GM21390 (cell line): Measurements from ENCODE around the gene ZNF579.

ENCODE experiments used
- ATAC-seq: cut with Tn5 transposase; IDR thresholded peaks from one replicate; pipeline ENCODE4 v1.9.1; 2021; ENCODE audit not compliant: unreplicated experiment

ZNF579 gene, protein sequence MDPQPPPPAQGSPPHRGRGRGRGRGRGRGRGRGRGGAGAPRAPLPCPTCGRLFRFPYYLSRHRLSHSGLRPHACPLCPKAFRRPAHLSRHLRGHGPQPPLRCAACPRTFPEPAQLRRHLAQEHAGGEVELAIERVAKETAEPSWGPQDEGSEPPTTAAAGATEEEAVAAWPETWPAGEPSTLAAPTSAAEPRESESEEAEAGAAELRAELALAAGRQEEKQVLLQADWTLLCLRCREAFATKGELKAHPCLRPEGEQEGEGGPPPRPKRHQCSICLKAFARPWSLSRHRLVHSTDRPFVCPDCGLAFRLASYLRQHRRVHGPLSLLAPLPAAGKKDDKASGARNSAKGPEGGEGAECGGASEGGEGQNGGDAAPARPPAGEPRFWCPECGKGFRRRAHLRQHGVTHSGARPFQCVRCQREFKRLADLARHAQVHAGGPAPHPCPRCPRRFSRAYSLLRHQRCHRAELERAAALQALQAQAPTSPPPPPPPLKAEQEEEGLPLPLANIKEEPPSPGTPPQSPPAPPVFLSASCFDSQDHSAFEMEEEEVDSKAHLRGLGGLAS

DNA sequence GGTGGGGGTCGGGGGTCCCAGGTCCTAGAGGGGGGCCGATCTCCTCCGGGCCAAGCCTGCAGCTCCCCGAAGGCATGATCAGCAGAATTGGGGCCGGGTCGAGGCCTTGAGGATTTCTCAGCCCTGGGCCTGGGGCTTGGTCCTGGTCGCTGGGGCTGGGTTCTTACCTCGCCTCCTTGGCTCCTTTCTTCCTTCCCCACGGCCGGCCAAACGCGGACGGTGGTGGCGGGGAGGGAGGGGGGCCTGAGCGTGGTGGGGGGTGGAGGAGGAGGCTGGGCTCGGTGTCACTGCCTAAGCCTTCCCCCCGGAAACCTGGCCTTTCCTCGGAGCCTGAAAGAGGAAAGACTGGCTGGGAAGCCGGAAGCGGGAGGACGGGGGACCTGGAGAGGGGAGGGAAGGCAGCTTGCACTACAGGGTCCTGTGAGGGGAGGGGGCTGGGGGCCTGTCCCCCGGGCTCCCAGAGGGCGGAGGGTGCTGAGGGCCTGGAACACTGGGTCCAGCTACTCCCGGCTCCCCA lies at the start of gene ZNF579:
TSS of gene ZNF579 (minus strand) at position 221 of the 517 bp plus-strand sequence. CDS start 1,209 bp downstream, outside the sequence.
- ATAC-seq, result no peak

DNA sequence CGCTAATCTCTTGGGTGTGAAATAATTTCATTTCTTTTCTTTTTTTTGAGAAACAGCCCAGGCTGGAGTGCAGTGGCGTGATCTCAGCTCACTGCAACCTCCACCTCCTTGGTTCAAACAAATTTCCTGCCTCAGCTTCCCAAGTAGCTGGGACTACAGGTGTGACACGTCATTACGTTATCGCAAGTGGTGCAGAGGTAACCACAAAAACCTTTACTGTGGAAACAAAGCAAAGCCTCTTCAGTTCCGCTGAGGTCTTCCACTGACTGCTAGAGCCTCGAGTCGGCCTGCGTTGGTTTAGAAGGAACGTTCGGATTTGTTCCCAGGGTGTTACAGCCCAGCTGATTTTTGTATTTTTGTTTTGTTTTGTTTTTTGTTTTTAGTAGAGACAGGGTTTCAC lies 45.7 kb upstream of the ZNF579 start:
- no peak for ATAC-seq

DNA sequence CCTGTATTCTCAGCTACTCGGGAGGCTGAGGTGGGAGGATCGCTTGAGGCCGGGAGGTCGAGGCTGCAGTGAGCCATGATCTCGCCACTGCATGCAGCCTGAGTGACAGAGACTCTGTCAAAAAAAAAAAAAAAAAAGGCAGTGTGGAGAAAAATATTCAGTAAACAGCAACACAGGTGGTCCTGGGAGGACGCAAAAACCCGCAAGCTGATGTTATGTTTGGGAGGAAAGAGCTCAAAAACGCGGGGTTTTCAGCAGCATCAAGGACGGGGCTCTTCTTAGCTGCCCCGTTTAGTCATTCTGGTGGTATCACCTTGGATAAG lies 44.3 kb upstream of the ZNF579 start:
- ATAC-seq, result no peak

DNA sequence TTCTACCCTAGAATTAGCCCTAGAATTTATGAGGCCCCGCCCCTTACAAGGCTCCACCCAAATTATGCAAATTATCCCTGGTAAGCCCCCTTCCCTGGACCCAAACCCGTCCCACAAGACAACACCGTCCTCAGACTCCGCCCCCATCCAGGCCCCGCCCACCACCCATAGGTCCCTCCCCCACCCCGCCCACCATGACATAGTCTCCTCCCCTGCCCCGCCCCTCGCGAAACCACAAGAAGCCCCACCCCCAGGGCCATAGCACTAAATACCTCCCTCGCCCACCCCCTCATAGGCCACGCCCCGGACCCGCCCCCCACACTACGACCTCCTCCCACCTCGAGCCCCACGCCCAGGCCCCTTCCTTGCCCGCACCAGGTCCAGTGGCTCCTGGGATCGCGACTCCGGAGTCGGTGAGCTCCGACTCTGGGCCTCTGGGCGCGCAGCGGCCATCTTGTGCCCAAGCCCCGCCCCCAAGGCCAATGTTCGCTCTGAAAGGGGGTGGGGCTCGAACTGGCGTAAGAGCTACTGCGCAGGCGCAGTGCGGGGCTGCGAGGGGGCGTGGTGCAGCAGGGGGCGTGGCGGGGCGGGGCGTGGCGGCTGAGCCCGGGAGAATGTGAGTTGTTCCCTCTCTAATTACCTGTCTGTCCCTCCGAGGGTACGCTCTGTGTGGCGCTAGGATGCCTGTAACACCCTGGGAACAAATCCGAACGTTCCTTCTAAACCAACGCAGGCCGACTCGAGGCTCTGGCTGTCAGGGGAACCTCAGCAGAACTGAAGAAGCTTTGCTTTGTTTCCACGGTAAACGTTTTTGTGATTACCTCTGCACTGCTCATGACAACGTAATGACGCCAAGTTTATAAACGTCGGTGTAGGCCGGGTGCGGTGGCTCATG lies 43.7 kb upstream of the ZNF579 start, which contains the start of gene ZNF784:
TSS of gene ZNF784 (minus strand) at position 458 of the 895 bp plus-strand sequence. CDS start at position 453, 5 bp downstream.
- ATAC-seq, result no peak

DNA sequence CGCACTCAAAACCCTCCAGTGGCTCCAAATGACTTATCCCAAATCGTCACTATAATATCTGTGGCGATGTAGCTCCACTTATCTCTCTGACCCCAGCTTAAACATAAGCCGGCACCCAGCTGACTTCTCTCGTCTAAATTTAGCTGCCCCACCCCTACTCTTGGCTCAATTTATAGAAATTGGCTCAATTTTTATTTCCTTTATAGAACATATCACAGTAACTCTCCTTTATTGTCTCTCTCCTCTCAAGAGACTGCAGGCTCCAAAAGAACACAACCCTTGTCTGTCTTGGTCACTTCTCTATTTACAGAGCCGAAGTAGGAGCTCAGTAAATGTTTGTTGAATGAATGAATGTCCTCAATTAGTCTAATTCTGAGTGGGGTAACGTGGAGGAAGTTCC lies 42.9 kb upstream of the ZNF579 start:
- no peak for ATAC-seq

DNA sequence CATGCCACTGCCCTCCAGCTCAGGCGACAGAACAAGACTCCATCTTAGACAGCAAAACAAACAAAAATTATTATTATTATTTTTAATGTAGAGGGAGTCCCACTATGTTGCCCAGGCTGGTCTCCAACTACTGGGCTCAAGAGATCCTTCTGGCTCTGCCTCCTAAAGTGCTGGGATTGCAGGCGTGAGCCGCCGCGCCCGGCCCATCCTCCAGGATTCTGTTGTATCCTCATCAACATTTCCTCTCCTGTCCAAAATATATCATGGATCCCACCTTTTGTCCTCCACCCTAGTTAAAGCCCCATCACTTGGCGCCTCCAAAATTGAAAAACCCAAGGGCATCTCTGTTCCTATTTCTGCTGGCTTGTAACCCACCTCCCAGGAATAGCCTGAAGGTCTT lies 42.5 kb upstream of the ZNF579 start:
- ATAC-seq, result no peak

DNA sequence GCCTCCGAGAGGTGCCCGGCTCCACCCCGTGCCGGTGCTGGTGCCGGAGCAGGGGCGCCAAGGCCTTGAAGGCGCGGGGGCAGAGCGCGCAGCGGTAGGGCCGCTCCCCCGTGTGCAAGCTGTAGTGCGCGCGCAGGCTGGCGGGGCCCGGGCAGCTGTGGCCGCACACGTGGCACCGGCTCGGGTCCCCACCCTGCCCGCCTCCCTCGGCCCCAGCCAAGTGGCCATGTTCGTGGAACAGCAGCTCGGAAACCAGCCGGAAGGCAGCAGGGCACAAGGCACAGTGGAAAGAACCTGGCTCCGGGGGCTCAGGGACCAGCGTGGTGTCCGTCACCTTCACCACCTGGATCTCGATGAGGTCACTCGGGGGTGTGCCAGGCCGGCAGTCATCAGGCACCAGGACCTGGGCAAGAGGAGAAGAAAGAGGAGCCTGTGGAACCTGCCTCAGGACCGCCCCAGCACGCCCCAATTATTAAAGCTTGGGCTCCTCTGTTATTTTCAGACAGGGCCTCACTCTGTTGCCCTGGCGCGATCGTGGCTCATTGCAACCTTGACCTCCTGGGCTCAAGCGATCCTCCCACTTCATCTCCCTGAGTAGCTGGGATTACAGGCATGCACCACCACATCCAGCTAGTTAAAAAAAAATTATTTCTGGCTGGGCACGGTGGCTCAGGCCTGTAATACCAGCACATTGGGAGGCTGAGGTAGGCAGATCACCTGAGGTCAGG lies 41.8 kb upstream of the ZNF579 start:
- no peak for ATAC-seq

DNA sequence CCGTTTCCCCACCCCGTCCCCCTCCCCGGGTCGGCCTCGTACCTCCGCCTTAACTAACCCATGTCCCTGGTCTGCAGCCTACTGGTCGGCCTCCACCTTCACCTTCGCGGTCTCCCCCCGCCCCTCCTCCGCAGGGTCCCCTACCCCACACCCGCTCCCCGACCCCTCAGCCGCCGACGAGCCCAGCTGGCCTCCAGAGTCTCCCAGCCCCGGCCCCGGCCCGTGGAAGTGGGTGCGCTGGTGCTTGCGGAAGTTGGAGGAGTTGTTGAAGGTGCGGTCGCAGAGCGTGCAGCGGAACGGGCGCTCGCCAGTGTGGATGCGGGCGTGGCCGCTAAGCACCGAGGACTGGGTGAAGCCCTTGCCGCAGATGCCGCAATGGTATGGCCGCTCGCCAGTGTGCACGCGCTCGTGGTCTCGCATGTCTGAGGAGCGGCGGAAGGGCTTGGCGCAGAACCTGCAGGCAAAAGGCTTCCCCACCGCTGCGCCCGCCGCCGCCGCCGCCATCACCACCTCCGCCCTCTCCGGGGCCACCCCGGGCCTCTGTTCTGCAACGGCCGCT lies 41.1 kb upstream of the ZNF579 start:
- ATAC-seq, result no peak

DNA sequence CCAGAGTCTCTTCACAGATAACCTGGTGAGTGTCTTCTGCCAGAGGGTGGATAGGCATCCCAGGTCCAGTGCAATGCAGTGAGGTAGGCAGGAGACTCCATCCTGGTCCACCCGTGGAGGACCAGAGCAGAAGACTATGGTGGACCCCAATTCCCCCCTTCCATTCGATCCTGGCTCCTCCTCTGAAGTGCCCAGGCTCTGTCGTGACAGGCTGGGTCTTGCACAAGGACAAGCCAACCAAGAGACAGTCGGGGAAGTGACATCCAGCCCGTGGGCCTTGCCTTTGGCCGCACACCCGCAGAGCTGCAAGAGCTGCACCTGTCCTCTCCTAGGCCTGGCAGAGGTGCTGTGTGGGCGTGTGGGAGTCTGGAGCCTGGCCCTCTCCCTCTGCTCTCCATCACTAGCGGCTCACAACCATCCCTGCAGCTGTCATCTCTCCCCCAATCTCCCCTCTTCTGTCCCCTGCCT lies 40.6 kb upstream of the ZNF579 start:
- no peak for ATAC-seq

DNA sequence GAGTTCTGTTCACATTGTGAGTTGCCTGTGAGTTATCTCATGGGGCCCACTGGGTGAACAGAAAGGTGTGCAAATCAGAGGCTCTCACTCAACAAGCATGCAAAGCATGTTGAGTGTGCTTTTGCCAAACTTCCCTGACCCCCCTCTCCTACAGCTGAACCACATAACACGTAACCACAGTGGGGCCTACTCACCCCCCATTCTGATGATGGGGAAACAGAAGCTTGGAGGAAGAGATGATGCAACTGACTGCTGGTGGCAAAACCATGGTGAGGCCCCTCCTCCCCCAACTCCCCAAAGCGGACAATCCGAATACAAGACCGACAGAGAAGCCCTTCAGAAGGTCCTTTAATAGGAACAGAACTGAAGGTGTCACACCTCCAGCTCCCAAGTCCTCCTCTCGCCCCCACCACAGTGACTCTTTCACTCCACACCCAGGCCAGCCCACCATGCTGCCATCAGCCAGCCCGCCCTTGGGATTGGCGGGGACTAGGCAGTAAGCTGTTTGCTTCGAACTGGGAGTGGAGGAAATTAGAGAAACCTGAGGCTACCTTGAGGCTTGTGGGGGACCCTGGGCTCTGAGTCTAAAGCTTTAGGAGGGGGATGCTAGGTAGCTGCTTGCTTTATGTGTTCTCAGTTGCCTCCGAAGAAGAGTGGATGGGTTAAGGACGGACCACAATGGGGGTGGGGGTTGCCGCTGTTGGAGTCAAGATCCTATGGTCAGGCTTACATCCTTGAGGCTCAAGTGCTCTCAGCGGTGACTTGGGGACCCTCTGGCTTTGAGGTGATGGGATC lies 40.0 kb upstream of the ZNF579 start:
- ATAC-seq, result no peak

DNA sequence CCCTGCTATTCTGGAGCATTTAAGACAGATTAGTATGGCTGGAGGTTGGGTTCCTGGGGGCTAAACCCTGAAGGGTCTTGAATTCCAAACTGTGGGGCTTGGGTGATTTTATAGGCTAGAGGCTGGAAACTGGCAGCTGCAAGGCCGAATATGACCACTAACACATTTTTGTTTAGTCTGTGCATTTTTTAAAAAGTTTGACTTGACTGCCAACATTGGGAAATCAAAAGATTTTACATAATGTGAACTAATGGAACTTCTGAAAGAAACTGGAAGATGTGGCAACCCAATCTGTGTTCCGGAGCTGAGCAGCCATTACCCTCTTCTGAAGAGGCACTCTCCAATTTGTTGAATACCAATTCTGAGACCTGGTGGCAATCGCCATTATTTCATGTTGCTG lies 38.6 kb upstream of the ZNF579 start:
- ATAC-seq, result no peak

DNA sequence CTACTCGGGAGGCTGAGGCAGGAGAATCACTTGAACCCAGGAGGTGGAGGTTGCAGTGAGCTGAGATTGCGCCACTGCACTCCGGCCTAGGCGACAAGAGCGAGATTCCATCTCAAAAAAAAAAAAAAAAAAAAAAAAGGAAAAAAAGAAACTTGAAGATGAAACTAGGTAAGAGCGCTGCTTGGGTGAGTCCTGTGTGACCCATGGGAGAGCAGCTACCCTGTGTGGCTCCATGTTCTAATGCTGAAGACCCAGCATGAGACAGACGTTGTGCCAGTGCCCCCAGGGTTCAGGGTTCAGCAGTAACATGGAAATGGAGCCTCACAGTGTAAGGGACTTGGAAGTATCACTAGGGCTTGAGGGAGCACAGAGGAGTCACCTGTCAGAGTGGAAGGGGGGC lies 37.8 kb upstream of the ZNF579 start:
- ATAC-seq, result no peak

DNA sequence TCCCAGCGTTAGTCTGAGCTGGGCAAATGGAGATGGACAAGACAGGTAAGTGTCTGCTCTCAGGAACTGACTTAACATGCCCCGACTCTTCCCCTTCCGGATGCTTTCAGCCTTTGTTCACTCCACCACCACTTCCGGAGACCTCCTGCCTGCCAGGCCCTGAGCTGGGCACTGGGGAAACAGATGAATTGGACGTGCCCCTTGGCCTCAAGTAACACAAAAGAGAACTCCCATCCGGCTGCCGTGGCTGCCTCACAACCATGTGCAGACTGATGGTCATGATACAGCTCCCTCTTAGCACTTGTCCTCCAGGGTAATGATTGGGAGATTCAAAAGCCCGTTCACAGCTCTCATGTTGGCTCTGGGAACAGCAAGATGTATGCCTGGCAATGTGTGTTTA lies 36.8 kb upstream of the ZNF579 start:
- ATAC-seq, result no peak

DNA sequence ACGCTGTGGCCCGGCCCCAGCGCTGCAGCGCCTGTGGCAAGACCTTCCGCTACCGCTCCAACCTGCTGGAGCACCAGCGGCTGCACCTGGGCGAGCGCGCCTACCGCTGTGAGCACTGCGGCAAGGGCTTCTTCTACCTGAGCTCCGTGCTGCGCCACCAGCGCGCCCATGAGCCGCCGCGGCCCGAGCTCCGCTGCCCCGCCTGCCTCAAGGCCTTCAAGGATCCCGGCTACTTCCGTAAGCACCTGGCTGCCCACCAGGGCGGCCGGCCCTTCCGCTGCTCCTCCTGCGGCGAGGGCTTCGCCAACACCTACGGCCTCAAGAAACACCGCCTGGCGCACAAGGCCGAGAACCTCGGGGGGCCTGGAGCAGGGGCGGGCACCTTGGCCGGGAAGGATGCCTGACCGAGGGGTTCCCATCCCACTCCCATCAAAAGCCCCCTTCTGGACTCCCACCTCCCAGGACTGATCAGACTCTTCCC lies 35.8 kb upstream of the ZNF579 start:
- no peak for ATAC-seq

DNA sequence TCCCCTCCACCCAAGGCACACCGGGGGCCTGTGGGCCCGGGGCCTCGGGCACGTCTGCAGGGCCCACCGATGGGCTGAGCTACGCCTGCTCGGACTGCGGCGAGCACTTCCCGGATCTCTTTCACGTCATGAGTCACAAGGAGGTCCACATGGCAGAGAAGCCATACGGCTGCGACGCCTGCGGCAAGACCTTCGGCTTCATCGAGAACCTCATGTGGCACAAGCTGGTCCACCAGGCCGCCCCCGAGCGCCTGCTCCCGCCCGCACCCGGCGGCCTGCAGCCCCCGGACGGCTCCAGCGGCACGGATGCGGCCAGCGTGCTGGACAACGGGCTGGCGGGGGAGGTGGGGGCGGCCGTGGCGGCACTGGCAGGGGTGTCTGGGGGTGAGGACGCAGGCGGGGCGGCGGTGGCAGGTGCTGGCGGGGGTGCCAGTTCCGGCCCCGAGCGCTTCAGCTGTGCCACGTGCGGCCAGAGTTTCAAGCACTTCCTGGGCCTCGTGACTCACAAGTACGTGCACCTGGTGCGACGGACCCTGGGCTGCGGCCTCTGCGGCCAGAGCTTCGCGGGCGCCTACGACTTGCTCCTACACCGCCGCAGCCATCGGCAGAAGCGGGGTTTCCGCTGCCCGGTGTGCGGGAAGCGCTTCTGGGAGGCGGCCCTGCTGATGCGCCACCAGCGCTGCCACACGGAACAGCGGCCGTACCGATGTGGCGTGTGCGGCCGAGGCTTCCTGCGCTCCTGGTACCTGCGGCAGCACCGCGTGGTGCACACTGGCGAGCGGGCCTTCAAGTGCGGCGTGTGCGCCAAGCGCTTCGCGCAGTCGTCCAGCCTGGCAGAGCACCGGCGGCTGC lies 35.1 kb upstream of the ZNF579 start:
- ATAC-seq, result no peak

DNA sequence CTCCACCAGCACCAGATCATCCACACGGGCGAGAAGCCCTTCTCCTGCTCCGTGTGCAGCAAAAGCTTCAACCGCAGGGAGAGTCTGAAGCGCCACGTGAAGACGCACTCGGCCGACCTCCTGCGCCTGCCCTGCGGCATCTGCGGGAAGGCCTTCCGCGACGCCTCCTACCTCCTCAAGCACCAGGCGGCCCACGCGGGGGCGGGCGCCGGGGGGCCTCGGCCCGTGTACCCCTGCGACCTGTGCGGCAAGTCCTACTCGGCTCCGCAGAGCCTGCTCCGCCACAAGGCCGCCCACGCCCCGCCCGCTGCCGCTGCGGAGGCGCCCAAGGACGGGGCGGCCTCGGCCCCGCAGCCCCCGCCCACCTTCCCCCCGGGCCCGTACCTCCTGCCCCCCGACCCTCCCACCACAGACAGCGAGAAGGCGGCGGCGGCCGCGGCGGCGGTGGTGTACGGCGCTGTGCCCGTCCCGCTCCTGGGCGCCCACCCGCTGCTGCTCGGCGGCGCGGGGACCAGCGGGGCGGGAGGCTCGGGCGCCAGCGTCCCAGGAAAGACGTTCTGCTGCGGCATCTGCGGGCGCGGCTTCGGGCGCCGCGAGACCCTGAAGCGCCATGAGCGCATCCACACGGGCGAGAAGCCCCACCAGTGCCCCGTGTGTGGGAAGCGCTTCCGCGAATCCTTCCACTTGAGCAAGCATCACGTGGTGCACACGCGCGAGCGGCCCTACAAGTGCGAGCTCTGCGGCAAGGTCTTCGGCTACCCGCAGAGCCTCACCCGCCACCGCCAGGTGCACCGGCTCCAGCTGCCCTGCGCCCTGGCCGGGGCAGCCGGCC lies 34.3 kb upstream of the ZNF579 start:
- ATAC-seq, result no peak

DNA sequence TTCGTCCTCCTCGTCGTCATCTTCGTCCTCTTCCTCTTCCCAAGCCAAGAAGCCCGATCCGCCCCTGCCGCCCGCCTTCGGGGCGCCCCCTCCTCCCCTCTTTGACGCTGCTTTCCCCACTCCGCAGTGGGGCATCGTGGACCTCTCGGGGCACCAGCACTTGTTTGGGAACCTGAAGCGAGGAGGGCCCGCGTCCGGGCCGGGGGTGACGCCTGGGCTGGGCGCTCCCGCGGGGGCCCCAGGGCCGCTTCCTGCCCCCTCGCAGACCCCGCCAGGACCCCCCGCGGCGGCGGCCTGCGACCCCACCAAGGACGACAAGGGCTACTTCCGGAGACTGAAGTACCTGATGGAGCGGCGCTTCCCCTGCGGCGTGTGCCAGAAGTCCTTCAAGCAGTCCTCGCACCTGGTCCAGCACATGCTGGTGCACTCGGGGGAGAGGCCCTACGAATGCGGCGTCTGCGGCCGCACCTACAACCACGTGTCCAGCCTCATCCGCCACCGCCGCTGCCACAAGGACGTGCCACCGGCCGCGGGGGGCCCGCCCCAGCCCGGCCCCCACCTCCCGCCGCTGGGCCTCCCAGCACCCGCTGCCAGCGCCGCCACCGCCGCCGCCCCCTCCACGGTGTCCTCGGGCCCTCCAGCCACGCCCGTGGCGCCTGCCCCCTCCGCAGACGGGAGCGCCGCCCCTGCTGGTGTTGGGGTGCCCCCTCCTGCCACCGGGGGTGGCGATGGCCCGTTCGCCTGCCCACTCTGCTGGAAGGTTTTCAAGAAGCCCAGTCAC lies 33.5 kb upstream of the ZNF579 start:
- ATAC-seq, result no peak
